Measurements from ENCODE around the gene VAMP4. TPM values are rescaled to one million over a fixed set of nuclear protein-coding genes. Genes with fewer than 3 reads are reported as not detected.

Gene VAMP4
- total RNA-seq, 1 experiment from 2014 or later, result 6.3 TPM

- H3K9me2 ChIP-seq (ENCODE audit: insufficient read depth), result no peaks in the 10 kb centered on the region
- no peak overlapping the region for H2AFZ ChIP-seq (ENCODE audit: low read depth, low read length, poor library complexity, severe bottlenecking)
- no peak overlapping the region for H3K4me2 ChIP-seq (ENCODE audit: low read length)
- DNase-seq (ENCODE audit: low read depth, low spot score), result no peak
- no peak overlapping the region for H3K9ac ChIP-seq (ENCODE audit: low read length)
- no peaks in the 10 kb centered on the region for H3K36me3 ChIP-seq (ENCODE audit: control insufficient read depth in 1 of 2, insufficient read depth in 2 of 2, low read length in 2 of 2)
- H4K20me1 ChIP-seq (ENCODE audit: insufficient read depth), result no peaks in the 10 kb centered on the region
- no peak for TF ChIP-seq CBX3 (IDR thresholded peaks at IDR 0.05; ENCODE audit: low read depth)
- TF ChIP-seq ATF3 (IDR thresholded peaks at IDR 0.05), result no peak
- TF ChIP-seq EGR1 (IDR thresholded peaks at IDR 0.05; ENCODE audit: low read depth), result no peak
- no peak for TF ChIP-seq SP1 (IDR thresholded peaks at IDR 0.05; ENCODE audit: low read depth)
- no peak for TF ChIP-seq MAX (IDR thresholded peaks at IDR 0.05)
- TF ChIP-seq EZH2 (IDR thresholded peaks at IDR 0.05), result no peak
- TF ChIP-seq ZFX (IDR thresholded peaks at IDR 0.05), result no peak
- no peak for TF ChIP-seq YY1 (IDR thresholded peaks at IDR 0.05; ENCODE audit: extremely low read depth, insufficient replicate concordance, low read depth, low read length)
- no peak for TF ChIP-seq RAD21 (IDR thresholded peaks at IDR 0.05; ENCODE audit: low read depth)
- TF ChIP-seq JUND (IDR thresholded peaks at IDR 0.05), result no peak
- no peak for TF ChIP-seq CTCF (IDR thresholded peaks at IDR 0.05 in 2 of 3, conservative IDR thresholded peaks at IDR 0.05 in 1 of 3; ENCODE audit: borderline replicate concordance in 1 of 3, insufficient read depth in 1 of 3, low read depth in 2 of 3, low read length in 2 of 3)
- no peak for TF ChIP-seq POLR2A (IDR thresholded peaks at IDR 0.05; ENCODE audit: borderline replicate concordance, extremely low read depth, insufficient read depth, insufficient read length)
- intact Hi-C loops (cut with micrococcal nuclease), result no loop called here
- ChIA-PET CTCF (no interaction called here), RAD21 (ENCODE audit: low non-redundant PET in 1 of 2, low total read pairs in 2 of 2, uncharacterized antibody in 2 of 2, unreplicated experiment in 2 of 2) (no interaction called here), POLR2A (no interaction called here)
- BruUV-seq (replicated peaks), result no TSS peak
- no peaks in the 10 kb centered on the region for H3K27me3 ChIP-seq (ENCODE audit: insufficient read depth, low read length)
- H3K79me2 ChIP-seq (ENCODE audit: insufficient read depth, low read length), result no peaks in the 10 kb centered on the region
- peaks cover 0 to 7% of the 10 kb centered on the region in 2 experiments; a peak in 3 of 4 replicates for H3K4me1 ChIP-seq (ENCODE audit: control insufficient read depth in 1 of 2, insufficient read depth in 2 of 2, low read length in 2 of 2)
- no peak overlapping the region for H3K27ac ChIP-seq (ENCODE audit: low read depth, low read length)
- H3K4me3 ChIP-seq (replicated peaks in 1 of 2; ENCODE audit: low read depth in 1 of 2, low read length in 2 of 2), result no peak overlapping the region
- H3K9me3 ChIP-seq (ENCODE audit: control insufficient read depth in 1 of 2, insufficient read depth in 1 of 2, low read depth in 1 of 2, low read length in 2 of 2), result no peaks in the 10 kb centered on the region
- no peak for ATAC-seq
Measured at GRCh38 chr1:171664976-171665375, 76.9 kb downstream of the VAMP4 start.

All from HCT116 (cell line).